ENCODE results near the gene STRADB. TPM values are rescaled to one million over a fixed set of nuclear protein-coding genes. Genes with fewer than 3 reads are reported as not detected.

Gene STRADB, protein sequence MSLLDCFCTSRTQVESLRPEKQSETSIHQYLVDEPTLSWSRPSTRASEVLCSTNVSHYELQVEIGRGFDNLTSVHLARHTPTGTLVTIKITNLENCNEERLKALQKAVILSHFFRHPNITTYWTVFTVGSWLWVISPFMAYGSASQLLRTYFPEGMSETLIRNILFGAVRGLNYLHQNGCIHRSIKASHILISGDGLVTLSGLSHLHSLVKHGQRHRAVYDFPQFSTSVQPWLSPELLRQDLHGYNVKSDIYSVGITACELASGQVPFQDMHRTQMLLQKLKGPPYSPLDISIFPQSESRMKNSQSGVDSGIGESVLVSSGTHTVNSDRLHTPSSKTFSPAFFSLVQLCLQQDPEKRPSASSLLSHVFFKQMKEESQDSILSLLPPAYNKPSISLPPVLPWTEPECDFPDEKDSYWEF
- total RNA-seq (2022; extraction: Qiagen RNA extraction; ENCODE audit: low read depth), result 19.9 to 24.3 TPM (median 23.2 TPM) in 5 replicates

DNA sequence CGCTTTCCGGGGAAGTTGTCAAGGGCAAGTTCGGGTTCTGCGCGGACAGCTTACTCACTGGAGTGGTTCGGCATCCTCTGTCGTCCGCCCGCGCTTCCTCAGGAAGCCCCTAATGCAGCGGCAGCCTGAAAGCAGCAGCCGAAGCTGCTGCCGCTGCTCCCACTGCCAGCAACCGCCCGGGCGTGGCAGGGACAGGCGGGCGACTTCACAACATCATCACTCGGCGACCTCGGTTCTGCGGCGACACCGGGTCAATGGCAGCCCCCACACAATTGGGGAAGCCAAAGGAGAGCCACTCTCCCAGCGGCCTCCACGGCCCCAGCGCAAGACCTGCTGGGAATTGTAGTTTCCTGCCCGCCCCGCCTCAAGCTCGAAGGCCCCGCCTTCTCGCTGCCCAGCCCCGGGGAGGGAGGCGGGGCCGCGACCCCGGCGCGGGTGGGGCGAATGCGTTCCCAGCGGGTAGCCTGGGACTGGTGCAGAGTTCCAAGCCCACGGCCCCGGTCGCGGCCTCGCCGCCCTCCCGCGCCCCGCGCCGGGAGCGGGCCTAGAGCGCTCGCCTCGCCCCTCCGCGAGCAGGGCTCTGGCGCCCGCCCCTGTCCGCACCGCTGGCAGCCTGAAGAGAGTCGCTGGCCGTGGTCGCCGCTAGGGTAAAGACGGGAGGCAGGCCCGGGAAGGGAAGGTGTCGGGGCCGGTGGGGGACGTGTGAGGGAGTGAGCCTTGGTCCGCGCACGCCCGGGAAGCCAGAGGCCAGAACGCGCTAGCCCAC is at the start of gene STRADB, which contains the start of gene TRAK2:
TSS of gene STRADB (plus strand) at position 449 of the 766 bp plus-strand sequence. CDS start 3,101 bp downstream, outside the sequence.
TSS of gene TRAK2 (minus strand) at position 167 of the 766 bp plus-strand sequence. CDS start 30,951 bp downstream, outside the sequence.

Other genes starting within 250 kb of the STRADB start
- gene CASP8, start 191.2 kb upstream of the STRADB start, total RNA-seq (2022; extraction: Qiagen RNA extraction; ENCODE audit: low read depth), result 31.5 to 39.4 TPM (median 35.5 TPM) in 5 replicates
- gene FLACC1, start 94.4 kb upstream of the STRADB start, total RNA-seq (2022; extraction: Qiagen RNA extraction; ENCODE audit: low read depth), result 0.14 to 0.45 TPM in 2 of 5 replicates, not detected in the others
- 12.0 to 17.1 TPM (median 14.2 TPM) in 5 replicates for gene TRAK2, start 282 bp upstream of the STRADB start, total RNA-seq (2022; extraction: Qiagen RNA extraction; ENCODE audit: low read depth)
- gene TMEM237, start 191.8 kb downstream of the STRADB start, total RNA-seq (2022; extraction: Qiagen RNA extraction; ENCODE audit: low read depth), result 18.4 to 23.4 TPM (median 21.1 TPM) in 5 replicates
- gene MPP4, start 246.9 kb downstream of the STRADB start, total RNA-seq (2022; extraction: Qiagen RNA extraction; ENCODE audit: low read depth), result 0.08 TPM in 2 of 5 replicates, not detected in the others

Data from A549 treated with DMSO at 1 μM for 4 hours (cell line).